Vagina (tissue), 2 donors: ENCODE measurements around the gene MGLL. TPM values are rescaled to one million over a fixed set of nuclear protein-coding genes. Genes with fewer than 3 reads are reported as not detected.
A peak's percentile ranks its signal among the peaks of the same experiment; 100 is the strongest.

ENCODE experiments used
- DNase-seq, 2 donors: peaks; one replicate each; pipeline ENCODE4 v3.0.0-alpha.2; 2017; ENCODE audit errors: extremely low spot score in 2 of 2
- H3K27ac ChIP-seq: fragments of 200-600 bp; sonication (generic); one replicate; pipeline ENCODE4 v1.5.1; 2019
- H3K27me3 ChIP-seq: fragments of 200-600 bp; sonication (generic); one replicate; pipeline ENCODE4 v1.5.1; 2019
- H3K36me3 ChIP-seq, 2 donors: fragments of 200-600 bp; sonication (generic); one replicate each; pipeline ENCODE4 v1.5.1; 2017 to 2019
- H3K4me1 ChIP-seq: fragments of 200-600 bp; sonication (generic); one replicate; pipeline ENCODE4 v1.5.1; 2019
- H3K4me3 ChIP-seq, 2 donors: fragments of 200-600 bp; sonication (generic); 1 replicate in 1 of 2; 2 replicates in 1 of 2; pipeline ENCODE4 v1.5.1; 2016 to 2019
- H3K9me3 ChIP-seq: fragments of 200-600 bp; sonication (generic); one replicate; pipeline ENCODE4 v1.5.1; 2019
- POLR2A ChIP-seq, 2 donors: fragments of 450-650 bp; IDR thresholded peaks; one replicate each; pipeline ENCODE4 v1.6.1; 2017; ENCODE audit warnings: antibody characterized with exemption in 2 of 2, mild to moderate bottlenecking in 2 of 2, moderate library complexity in 2 of 2
- POLR2AphosphoS5 ChIP-seq, 2 donors: sonication (generic); formaldehyde crosslinking; IDR thresholded peaks; one replicate each; pipeline ENCODE4 v1.9.0; 2017; ENCODE audit warnings: antibody characterized with exemption in 2 of 2, mild to moderate bottlenecking in 2 of 2, low read depth in 1 of 2; ENCODE audit not compliant: insufficient read depth in 1 of 2
- intact Hi-C: fragments of 100-400 bp; cut with DNase I; formaldehyde crosslinking; loops from one replicate; pipeline ENCODE4 v1.15.1; 2023
- total RNA-seq: library from RNA; depleted of rRNA; stranded (reverse); fragments of >200 nt; gene quantifications from one replicate; pipeline ENCODE4 v1.2.3, GENCODE V29; 2016
- TF ChIP-seq, protein P1 (sequence below), 3 experiments: fragments of 450-650 bp in 2 of 3; fragments of 200-600 bp in 1 of 3; sonication (generic) in 1 of 3; IDR thresholded peaks; one replicate each; pipeline ENCODE4 v1.5.1; 2017 to 2019; ENCODE audit warnings: antibody characterized with exemption in 3 of 3, mild to moderate bottlenecking in 2 of 3, moderate library complexity in 2 of 3

Gene MGLL
- total RNA-seq, 1 donor from 2014 or later = 35.6 TPM

DNA sequence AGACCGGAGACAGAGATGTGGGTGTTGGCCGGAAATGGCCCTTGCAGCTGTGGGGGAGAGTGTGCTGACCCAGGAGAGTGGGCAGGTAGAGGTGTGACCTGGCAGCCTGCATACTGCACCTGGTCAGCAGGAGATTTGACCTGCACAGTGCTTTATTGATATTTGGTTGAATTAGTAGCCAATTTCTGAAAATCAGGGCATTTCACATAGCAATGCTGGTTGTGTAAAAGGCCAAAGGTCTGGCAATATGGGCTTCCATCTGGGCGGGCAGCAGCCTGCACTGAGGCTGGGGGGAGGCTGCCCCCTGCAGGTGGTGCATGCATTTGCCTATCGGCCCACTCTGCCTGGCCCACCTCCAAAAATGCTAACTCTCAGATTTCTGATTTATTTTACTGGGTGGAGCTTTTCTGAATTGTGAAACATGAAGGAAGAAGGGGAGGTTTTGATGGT is 9.4 kb upstream of the MGLL start:
- intact Hi-C loops = no loop called here
- no peak overlapping the region for H3K27ac ChIP-seq
- DNase-seq = no peak
- no peaks in the 10 kb centered on the region for H3K27me3 ChIP-seq
- no peaks in the 10 kb centered on the region for H3K4me1 ChIP-seq
- H3K4me3 ChIP-seq = no peak overlapping the region
- TF ChIP-seq POLR2A (IDR thresholded peaks at IDR 0.05) = no peak
- TF ChIP-seq, protein P1, sequence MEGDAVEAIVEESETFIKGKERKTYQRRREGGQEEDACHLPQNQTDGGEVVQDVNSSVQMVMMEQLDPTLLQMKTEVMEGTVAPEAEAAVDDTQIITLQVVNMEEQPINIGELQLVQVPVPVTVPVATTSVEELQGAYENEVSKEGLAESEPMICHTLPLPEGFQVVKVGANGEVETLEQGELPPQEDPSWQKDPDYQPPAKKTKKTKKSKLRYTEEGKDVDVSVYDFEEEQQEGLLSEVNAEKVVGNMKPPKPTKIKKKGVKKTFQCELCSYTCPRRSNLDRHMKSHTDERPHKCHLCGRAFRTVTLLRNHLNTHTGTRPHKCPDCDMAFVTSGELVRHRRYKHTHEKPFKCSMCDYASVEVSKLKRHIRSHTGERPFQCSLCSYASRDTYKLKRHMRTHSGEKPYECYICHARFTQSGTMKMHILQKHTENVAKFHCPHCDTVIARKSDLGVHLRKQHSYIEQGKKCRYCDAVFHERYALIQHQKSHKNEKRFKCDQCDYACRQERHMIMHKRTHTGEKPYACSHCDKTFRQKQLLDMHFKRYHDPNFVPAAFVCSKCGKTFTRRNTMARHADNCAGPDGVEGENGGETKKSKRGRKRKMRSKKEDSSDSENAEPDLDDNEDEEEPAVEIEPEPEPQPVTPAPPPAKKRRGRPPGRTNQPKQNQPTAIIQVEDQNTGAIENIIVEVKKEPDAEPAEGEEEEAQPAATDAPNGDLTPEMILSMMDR (IDR thresholded peaks at IDR 0.05) = peak in 1 of 3 experiments; percentile 28
- TF ChIP-seq POLR2AphosphoS5 (IDR thresholded peaks at IDR 0.05; ENCODE audit: insufficient read depth in 1 of 2, low read depth in 1 of 2) = no peak
- no peaks in the 10 kb centered on the region for H3K36me3 ChIP-seq
- H3K9me3 ChIP-seq = peaks cover 4% of the 10 kb centered on the region

DNA sequence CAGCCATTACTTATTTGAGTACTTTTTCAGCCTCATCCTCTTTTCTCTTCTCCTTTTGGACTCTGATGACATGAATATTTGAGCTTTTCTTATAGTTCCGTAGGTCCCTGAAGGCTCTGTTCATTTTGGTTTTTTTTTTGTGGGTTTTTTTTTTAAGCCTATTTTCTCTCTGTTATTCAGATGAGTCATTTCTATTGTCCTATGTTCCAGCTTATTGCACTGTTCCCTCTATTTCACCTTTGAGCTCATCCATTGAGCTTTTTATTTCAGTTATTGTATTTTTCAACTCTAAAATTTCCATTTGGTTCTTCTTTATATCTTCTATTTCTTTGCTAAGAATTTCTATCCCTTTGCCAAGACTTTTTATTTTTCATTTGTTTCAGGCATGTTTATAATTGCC is 7.2 kb upstream of the MGLL start:
- Histone ChIP-seq H3K4me3 (no peak overlapping the region), H3K4me1 (no peaks in the 10 kb centered on the region), H3K36me3 (no peaks in the 10 kb centered on the region), H3K27me3 (no peaks in the 10 kb centered on the region), H3K9me3 (peaks cover 4% of the 10 kb centered on the region), H3K27ac (no peak overlapping the region)
- intact Hi-C loops = loop anchor here (10.0 kb wide), 2 partner anchors 85 to 255 kb away; no protein-coding TSS in a partner anchor
- no peak for DNase-seq
- TF ChIP-seq, protein P1 (IDR thresholded peaks at IDR 0.05) = no peak
- TF ChIP-seq POLR2A (IDR thresholded peaks at IDR 0.05) (no peak), POLR2AphosphoS5 (IDR thresholded peaks at IDR 0.05; ENCODE audit: insufficient read depth in 1 of 2, low read depth in 1 of 2) (no peak)

DNA sequence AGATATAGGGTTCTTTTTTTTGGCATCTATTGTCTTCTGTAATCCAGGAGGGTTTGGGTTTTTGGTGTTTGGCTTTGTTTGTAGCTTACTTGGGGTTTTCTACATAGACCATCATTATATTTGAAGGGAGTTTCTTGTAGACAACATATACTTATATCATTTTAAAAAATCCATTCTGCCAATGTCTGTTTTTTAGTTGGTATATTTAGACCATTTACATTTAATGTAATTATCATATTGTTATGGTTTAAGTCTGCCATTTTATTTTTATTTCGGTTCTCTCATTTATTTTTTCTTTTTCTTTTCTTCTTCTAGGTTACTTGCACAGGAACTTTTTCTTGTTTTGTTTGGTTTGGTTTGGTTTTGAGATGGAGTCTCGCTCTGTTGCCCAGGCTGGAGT is 5.5 kb upstream of the MGLL start:
- Histone ChIP-seq H3K27ac (no peak overlapping the region), H3K27me3 (no peaks in the 10 kb centered on the region), H3K4me1 (peaks cover 5% of the 10 kb centered on the region), H3K36me3 (no peaks in the 10 kb centered on the region), H3K4me3 (no peak overlapping the region), H3K9me3 (peaks cover 4% of the 10 kb centered on the region)
- intact Hi-C loops = loop anchor here (10.0 kb wide), 2 partner anchors 83 to 253 kb away; no protein-coding TSS in a partner anchor
- DNase-seq = no peak
- no peak for TF ChIP-seq POLR2A (IDR thresholded peaks at IDR 0.05)
- TF ChIP-seq, protein P1 (IDR thresholded peaks at IDR 0.05) = no peak
- TF ChIP-seq POLR2AphosphoS5 (IDR thresholded peaks at IDR 0.05; ENCODE audit: insufficient read depth in 1 of 2, low read depth in 1 of 2) = no peak

DNA sequence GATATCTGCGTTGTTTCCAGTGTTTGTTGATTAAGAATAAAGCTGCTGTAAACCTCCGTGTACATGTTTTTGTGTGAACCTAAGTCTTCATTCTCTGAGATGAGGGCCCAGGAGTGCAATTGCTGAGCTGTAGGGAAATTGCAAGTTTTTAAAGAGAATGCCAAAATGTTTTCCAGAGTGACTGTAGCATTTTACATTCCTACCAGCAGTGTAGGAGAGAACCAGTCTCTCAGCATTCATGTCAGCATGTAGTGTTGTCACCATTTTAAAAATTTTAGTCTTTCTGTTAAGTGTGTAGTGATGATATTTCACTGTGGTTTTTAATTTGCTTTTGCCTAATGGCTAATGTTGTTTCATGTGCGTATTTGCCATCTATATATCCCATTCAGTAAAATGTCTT is 3.4 kb upstream of the MGLL start:
- TF ChIP-seq POLR2AphosphoS5 (IDR thresholded peaks at IDR 0.05; ENCODE audit: insufficient read depth in 1 of 2, low read depth in 1 of 2) (no peak), POLR2A (IDR thresholded peaks at IDR 0.05) (no peak)
- TF ChIP-seq, protein P1 (IDR thresholded peaks at IDR 0.05) = no peak
- Histone ChIP-seq H3K27me3 (no peaks in the 10 kb centered on the region), H3K4me1 (peaks cover 21% of the 10 kb centered on the region), H3K27ac (no peak overlapping the region), H3K4me3 (no peak overlapping the region), H3K36me3 (no peaks in the 10 kb centered on the region), H3K9me3 (peaks cover 4% of the 10 kb centered on the region)
- intact Hi-C loops = loop anchor here (10.0 kb wide), 2 partner anchors 81 to 251 kb away; no protein-coding TSS in a partner anchor
- DNase-seq = no peak

DNA sequence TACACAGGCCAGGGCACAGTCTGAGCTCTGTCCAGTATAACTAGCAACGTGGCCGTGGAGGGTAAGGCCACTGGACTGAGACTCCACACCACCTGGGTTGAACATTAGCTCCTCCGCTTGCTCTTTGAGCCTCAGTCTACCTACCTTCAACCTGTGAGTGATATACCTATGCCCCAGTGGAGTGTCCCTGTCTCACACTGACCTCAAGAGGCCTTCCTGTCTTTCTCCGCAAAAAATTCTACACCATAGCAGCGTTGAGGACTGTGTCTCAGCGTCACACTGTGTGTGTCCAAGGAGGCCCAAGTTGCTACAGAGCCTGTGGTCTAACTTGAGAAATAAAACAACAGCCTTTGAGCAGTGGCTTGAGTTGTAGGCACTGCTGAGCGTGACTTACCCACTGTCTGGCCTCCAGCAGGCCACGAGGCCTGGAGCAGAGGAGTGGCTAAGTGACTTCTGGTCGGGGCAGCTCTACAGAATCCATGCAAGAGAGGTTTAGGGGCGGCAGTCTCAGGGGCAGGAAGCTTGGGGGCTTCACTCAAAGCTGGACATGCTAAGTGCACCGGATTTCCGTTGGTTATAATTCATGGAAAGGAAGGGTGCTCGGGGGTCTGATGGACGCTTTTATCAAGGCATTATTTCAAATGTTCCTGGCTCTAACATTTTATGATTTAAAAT is 2.0 kb upstream of the MGLL start:
- no peak overlapping the region for H3K4me3 ChIP-seq
- intact Hi-C loops = loop anchor here (5.0 to 10.0 kb wide), 4 partner anchors 79 to 249 kb away; no protein-coding TSS in a partner anchor
- TF ChIP-seq POLR2A (IDR thresholded peaks at IDR 0.05) (no peak), POLR2AphosphoS5 (IDR thresholded peaks at IDR 0.05; ENCODE audit: insufficient read depth in 1 of 2, low read depth in 1 of 2) (no peak)
- TF ChIP-seq, protein P1 (IDR thresholded peaks at IDR 0.05) = no peak
- H3K27ac ChIP-seq = no peak overlapping the region
- no peaks in the 10 kb centered on the region for H3K27me3 ChIP-seq
- peaks cover 4% of the 10 kb centered on the region for H3K9me3 ChIP-seq
- H3K36me3 ChIP-seq = no peaks in the 10 kb centered on the region
- peak in 1 of 2 donors; percentile 88 for DNase-seq
- peaks cover 36% of the 10 kb centered on the region for H3K4me1 ChIP-seq
